GM19043 (cell line): ENCODE data around the gene CDH2.

ENCODE experiments used
- ATAC-seq: cut with Tn5 transposase; IDR thresholded peaks from one replicate; pipeline ENCODE4 v1.9.1; 2021; ENCODE audit warnings: low read depth; ENCODE audit not compliant: unreplicated experiment

CDH2 gene

DNA sequence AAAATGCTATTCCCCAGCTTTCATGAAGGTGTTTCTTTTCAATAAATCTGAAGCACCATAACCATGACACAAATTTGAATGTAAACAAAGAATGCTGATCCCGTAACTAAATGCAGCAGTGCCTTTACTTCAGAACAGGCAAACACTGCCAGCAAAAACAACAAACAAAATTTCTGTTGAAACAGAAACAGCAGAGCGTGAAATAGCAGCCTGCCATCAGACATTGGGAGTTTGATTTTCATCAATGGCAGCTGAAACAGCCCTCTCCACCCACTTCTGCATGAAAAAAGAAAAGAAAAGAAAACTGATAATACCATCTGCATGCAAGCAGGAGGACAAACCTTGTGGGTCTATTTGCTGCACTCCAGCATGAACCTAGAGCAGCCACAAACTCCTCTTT is 128.3 kb downstream of the CDH2 start:
- no peak for ATAC-seq

DNA sequence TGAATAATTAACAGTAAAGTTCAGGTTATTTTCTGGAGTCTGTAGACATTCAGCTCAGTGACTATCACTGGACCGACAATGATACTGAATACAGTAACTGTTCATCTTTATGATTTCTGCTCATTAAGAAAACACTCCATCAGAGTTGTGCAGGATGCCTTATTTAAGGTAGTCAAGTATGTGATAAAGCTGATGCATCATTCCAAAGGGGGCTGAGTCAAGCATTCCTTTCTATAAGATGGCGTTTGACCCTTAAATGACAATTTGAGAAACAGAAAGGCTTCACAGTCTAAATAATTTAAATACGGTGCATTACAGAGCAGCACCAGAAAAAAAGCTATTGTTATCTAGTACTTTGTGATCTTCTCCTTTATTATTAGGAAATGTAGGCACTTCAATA is 131.1 kb downstream of the CDH2 start:
- ATAC-seq = no peak

DNA sequence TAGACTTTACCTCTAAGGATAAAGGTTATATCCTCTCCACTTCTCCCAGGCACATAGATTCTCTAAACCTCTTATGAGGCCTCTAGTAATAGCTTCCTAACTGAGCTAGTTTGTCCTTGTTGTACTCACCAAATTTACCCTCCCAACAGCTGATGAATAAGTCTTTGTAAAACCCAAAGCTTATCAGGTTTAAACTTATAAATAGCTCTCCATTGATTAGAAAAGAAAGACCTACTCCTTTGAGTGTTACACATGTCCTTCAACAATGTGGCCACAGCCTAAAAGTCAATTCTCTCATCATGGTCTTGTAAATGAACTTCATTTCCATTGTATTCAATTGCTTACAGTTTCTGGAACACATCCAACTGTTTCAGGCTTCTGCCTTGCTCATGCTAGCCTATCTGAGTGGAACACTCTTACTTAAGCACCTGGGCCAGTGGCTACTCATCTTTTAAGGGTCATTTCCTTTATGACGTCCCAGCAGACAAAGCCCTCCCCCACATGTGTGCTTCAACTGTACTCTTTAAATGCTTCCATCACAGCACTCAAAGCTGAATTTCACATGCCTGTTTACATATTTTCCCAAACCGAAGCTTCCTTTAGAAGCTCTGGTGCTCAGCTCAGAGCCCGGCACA is 131.6 kb downstream of the CDH2 start:
- no peak for ATAC-seq

DNA sequence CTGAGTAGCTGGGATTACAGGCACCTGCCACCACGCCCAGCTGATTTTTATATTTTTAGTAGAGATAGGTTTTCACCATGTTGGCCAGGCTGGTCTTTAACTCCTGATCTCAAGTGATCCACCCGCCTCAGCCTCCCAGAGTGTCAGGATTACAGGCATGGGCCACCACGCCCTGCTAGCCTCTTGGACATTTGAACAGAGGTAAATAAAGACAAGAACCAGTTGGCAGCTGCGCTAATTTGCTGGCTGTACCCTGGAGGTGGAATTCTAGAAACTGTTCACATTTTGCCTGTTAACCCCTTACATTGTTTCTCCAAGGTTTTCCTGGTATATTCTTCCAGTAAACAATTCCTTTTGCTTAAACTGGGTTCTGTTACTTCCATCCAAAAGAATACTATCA is 132.9 kb downstream of the CDH2 start:
- no peak for ATAC-seq

DNA sequence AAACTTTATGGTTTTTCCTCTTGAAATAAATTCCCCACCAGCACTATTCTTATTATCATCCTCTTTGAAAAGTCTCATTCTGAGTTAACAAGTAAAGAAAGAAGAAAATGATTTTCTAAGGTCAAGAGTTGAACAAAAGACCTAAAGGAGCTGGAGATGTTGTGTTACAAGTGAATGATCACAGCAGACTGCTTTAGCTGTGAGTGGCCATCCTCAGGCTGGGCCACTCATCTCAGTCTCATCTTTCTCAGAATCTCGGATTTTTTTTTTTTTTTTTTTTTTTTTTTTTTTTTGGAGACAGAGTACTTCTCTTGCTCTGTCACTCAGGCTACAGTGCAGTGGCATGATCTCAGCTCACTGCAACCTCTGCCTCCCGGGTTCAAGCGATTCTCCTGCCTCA is 133.3 kb downstream of the CDH2 start:
- ATAC-seq = no peak

DNA sequence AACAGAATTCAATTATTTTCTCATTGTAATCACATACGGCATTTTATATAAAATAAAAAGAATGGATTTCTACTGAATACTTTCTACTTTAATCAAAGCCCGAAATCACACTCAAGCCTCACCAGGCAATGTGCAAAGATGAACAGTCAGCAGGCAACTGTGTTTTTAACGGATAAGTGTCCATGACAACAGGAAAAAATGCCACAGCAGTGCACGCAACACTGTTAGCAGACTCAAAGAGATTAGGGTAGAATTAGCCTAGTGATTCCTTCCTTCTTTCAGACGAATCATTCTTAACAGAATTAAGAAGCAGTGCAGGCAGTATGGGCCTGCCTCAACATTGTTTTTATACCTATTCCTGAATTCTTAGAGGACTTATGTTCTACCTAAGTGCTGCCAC is 135.6 kb downstream of the CDH2 start:
- no peak for ATAC-seq

DNA sequence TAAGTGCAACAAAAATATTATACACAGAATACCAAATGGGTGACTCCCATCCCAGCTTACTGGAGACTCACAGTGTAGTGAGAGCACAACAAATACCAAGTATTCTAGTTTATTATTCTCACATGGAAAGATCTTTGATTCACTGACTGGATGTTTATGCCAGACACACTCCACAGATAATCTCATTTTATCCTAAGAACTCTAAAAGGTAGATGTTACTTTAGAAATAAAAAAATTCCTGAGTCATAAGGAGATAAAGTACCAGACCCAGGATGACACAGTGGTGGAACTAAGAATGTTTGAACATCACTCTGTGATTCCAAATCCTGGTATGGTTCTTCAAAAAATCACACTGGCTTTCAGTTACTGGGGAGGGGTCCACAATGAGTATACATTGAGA is 136.2 kb downstream of the CDH2 start:
- no peak for ATAC-seq

DNA sequence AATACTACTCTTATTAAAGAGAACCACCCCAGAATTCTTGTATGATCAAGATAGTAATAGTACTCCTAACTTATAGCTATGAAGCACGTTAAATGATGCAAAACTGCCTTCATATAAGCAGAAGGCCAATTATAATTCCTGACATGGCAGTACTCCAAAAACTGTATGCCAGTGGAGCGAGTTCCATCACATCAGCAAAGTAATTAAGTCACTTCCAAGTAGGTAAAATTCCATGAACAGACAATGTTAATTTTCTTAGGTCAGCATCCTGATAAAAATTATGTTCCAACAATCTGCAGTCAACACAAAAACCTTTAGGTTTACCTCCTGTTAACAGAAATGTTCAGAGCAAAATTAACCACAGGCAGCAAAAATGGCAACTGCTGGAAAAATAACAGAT is 136.7 kb downstream of the CDH2 start:
- no peak for ATAC-seq

DNA sequence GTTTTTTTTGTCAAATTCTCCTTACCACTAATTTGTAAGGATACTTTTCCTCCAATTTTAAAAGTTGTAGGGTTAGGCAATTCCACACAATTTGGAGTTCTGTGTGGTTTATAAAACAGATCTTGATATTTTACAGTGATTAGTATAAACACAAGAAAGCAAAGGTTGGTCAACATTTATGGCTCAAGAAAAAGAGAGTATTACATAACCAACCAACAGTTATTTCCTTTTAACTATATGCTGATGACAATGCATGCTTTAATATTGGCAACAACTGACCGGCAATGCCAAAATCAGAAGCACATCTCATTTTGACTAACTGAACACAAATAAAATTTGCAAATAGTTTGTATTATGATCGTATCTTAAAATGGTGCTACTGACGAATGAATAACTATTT is 137.2 kb downstream of the CDH2 start:
- ATAC-seq = no peak

DNA sequence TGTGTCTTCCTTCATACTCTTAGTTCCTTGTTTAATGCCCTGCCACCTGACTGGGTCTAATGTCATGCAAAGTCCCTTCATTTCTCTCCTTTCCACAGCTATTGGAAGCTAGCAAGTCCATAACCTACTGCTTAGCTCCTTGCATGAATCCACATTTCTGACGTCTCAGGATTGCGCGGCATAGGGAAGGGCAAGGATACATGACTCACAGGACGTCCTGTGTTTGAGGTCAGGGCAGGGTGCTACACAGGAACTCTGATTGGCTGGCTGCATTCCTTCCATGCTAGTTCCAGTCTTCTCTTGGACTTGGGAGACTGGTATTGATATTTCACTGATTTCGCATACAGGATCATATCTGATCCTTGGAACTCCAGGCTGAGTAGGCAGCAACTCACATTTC is 137.9 kb downstream of the CDH2 start:
- no peak for ATAC-seq

DNA sequence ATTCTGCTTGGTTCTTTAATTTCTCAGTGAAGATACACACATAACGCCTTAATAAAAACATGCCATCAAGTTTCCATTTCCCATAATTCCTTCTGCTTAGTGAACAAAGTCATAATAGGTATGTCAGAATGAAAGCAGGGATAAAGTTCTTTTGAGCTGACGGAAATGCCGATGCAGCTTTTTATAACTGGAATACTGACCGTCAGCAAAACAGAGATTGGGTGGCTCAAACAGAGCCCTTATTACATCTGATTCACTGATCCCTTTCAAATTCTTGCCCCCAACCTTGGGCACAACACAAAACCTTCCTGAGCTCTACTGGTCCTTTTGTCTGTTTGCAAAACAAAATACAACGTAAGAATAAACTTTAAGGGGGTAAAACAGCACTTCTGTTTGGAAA is 140.4 kb downstream of the CDH2 start:
- no peak for ATAC-seq

DNA sequence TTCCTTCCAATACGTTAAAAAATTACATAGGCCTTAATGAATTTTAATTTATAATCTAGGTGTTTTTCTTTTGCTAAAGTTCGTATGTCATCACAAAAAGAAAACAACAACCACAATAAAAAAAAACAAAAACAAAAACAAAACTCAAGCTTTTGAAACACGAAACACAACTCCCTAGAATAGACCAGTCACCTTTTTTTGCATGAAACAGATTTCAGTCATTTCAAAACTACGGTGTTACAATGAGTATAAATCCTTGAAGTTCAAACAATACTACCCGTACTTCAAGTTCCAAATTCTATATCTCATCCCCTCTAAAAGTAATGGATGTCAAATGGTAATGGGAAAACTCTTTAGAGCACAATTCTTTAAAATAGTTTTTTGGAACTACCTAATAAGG is 142.4 kb downstream of the CDH2 start:
- no peak for ATAC-seq

DNA sequence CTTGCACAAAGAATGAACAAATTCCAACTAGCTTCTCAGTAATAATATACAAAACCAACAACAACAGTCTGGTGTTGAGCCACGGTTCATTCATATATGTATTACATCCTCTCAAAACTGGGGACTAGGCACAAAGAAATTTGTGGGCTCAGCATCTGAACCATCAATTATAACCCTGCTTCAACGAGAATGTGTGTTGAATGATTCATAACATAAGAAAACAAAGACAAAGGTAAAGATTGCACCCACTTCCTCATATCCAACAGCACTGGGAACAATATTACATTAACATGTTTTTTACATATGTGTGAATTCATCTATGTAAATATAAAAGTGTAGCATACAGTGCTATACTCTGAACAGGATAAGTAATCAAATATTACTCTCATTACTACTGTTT is 144.8 kb downstream of the CDH2 start:
- ATAC-seq = no peak

DNA sequence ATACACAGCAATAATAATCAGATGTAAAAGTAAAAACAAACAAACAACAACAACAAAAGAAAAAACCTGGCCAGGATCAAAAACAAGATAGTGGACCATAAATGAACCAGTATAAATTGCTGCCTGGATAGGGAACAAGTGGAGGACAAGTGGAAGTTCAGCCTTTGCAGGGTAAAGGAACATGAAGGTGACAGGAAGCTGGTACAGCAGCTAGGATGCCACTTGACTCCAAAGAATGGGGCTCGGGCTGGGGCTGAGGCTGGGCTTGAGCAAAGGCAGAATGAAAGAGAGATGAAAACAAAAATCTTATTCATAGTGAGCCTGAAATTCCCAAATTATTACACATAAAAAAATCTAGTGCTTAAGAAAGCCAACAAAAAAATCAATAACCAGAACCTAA is 146.5 kb downstream of the CDH2 start:
- ATAC-seq = no peak

DNA sequence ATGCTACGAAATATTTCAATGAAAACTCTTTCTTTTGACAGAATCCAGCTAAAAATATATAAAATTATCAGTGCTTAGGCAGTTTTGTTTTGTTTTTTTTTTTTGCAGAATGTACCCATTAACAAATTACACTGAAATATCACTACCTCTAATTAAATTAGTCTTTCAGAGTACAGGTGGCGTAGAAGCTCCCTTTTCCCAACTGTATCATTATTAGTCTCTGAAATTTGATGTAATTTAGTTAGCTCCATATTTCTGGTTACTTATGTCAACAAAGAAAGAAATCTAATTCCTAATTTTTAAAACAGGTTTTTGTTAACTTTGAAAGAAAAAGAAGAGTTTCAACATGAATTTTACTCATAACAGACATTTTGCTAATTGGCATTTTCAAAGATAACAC is 149.2 kb downstream of the CDH2 start:
- ATAC-seq = no peak

DNA sequence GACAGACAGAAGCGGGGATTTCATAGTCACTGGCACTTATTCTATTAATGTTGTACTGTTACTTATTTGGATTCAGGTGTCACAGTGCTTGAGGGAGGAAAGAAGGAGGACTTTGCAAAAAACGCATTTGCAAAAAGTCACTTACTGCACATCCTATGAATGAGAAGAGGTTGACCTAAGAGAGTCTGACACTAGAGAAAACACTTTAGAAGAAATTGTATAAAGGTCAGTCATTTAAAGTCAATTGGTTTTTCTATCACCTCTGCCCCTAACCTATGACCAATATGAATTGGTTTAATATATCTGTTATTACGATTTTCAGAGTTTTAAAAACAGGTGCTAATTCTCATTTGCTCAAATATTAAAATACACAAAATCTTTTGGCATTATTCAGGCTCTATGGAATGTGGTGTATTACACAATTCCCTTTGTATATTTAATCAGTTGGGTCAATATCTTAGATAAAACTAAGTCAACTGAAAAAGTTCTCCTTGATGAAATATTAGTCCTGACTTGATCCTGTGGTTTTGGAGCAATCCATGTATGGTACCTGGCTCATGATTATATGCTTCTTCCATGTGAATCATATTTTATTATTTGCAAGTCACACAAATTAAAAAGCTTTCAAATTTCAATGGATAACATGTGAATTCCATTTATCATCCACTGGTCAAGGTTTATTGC is 157.4 kb downstream of the CDH2 start:
- no peak for ATAC-seq

DNA sequence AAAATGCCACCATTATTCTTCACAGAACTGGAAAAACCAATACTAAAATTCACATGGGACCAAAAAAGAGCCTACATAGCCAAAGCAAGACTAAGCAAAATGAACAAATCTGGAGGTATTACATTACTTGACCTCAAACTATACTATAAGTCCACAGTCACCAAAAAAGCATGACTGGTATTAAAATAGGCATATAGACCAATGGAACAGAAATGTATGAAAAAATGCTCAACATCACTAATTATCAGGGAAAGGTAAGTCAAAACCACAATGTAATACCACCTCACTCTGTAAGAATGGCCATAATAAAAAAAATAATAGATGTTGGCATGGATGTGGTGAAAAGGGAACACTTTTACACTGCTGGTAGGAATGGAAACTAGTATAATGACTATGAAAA is 158.6 kb downstream of the CDH2 start:
- ATAC-seq = no peak

DNA sequence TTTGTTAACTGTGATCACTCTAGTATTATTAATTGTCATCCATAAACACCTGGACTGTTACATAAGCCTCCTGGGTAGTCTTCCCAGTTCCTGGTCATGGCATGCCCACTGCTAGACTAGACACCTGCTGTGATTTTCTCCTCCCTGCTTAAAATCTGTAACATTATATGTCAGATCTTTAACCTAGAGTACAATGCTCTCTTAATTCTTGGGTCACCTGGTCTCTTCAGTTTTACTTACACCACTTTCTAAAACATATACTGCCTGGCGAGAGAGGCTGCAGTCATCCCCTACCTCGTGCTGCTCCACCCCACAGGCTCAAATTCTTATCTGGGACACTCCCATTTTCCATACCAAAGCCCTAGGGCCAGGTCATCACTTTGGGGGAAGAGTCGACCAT is 161.3 kb downstream of the CDH2 start:
- no peak for ATAC-seq

DNA sequence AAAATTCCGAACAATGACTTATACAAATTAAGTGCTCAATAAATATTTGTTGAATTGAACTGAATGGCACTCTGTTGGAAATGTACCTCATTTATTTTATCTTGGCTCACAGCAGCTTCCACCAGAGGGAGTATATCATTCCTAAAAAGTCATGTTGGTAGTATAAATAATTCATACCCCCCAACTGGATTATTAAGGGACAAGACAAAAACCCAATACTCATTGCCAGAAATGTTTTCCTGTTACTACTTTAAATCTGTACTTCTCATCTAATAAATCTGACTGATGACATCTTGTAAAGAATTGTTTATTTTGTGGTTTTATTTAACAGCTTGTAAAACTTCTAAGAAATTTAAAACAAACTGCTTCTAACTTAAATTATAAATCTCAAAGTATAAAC is 163.9 kb downstream of the CDH2 start:
- ATAC-seq = no peak

DNA sequence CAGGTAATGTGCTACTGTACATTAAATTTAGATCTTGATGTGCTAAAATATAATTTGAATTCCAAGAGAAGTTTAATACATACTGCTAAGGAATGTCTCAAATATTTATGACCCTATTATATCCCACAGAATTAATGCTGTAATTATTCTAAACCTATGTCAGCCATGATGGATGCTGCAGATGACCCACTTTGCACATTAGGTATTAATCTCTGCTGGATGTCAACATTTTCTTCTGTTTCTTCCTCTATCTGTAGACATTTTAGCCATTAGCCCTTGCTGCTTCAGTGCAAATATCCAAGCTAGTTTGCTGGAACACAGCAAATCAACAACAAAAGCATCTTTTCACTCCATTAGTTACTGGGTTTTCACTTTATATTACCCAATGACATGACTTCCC is 164.6 kb downstream of the CDH2 start:
- no peak for ATAC-seq

DNA sequence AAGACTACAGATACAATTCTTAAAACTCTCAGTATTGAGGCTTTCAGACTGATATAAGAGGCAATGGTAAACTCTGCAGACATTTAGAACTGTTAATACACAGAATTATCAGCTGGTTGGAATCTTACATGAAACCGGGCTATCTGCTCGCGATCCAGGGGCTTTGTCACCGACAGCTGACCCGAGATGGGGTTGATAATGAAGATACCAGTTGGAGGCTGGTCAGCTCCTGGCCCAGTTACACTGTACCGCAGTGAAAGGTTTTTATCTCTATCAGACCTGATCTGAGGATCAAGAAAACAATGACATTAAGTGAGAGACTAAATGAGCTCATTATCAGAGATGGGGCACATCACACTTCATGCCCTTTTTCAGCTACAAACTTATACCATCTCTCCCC is 167.3 kb downstream of the CDH2 start:
- no peak for ATAC-seq

DNA sequence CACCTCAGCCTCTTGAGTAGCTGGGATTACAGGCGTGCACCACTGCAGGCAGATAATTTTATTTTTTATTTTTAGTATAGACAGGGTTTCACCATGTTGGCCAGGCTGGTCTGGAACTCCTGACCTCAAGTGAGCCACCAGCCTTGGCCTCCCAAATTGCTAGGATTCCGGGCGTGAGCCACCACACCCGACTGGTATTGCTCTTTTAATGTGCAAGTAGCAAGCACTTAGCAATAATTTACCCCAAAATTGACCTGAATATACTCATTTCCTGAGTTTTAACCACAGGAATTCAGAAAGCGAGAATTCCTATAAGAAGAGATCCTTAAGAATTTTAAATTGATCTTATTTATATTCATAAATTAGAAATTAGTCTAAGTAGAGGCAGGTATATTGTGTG is 169.1 kb downstream of the CDH2 start:
- no peak for ATAC-seq

DNA sequence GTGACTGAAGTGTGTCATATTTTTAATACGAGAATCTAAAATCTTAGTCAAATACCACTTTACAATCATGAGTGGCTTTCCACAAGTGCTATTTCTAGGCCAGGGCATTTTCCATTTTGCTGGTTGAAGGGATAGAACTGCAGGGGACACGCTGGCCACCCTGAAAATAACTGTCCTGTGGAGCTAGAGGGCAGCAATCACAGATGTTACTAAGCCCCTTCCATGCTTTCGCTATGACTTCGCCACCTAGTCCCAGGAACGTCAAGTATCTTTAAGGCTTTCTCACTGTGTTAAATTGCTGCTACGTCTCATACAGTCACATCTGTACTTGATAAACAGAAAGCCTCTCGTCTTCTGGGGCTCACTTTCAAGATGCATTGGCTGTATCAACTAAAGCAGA is 171.8 kb downstream of the CDH2 start:
- ATAC-seq = no peak
